Adipocyte (in vitro differentiated cells): ENCODE data around the gene CNPY2.

Experiments used
- DNase-seq: peaks from one replicate; pipeline ENCODE4 v3.0.0-alpha.2; 2015; ENCODE audit warnings: low read depth
- H3K27me3 ChIP-seq: replicated peaks from 2 replicates; pipeline ENCODE4 v1.7.0; 2013; ENCODE audit warnings: mild to moderate bottlenecking, low read length, moderate library complexity; ENCODE audit not compliant: control insufficient read depth, insufficient read depth
- H3K36me3 ChIP-seq: 2 replicates; pipeline ENCODE4 v1.7.0; 2013; ENCODE audit warnings: low read length, mild to moderate bottlenecking, moderate library complexity; ENCODE audit not compliant: control insufficient read depth, insufficient read depth, severe bottlenecking
- H3K4me1 ChIP-seq: 2 replicates; pipeline ENCODE4 v1.7.0; 2013; ENCODE audit warnings: mild to moderate bottlenecking, low read length, moderate library complexity; ENCODE audit not compliant: control insufficient read depth, insufficient read depth
- H3K4me3 ChIP-seq: 2 replicates; pipeline ENCODE4 v1.7.0; 2013; ENCODE audit warnings: mild to moderate bottlenecking, low read length, moderate library complexity
- H3K9ac ChIP-seq: 2 replicates; pipeline ENCODE4 v1.7.0; 2013; ENCODE audit warnings: mild to moderate bottlenecking, low read length, moderate library complexity
- H3K9me3 ChIP-seq: 2 replicates; pipeline ENCODE4 v1.7.0; 2013; ENCODE audit warnings: mild to moderate bottlenecking, low read length, moderate library complexity; ENCODE audit not compliant: control insufficient read depth

CNPY2 gene

DNA sequence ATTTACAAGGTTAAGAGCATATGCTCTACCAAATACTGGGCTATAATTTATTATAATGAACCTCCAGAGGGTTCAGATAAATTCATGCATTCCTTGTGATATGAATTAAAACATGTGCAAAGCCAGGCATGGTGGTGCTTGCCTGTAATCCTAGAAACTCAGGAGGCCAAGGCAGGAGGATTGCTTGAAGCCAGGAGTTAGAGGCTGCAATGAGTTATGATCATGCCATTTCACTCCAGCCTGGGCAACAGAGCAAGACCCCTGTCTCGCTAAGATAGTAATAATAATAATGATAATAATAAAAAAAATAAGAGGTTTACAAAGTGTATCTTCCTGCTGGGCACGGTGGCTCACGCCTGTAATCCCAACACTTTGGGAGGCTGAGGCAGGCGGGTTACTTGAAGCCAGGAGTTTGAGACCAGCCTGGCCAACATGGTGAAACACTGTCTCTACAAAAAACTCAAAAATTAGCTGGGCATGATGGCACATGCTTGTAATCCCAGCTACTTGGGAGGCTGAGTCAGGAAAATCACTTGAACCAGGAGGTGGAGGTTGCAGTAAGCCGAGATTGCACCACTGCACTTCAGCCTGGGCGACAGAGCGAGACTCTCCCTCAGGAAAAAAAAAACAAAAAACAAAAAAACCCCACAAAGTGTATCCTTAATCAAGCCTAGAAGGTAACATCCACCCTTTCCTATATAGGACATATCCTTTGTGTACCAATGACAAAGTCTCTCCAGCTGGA, 8.4 kb downstream of the CNPY2 start:
- Histone ChIP-seq H3K36me3 (peaks cover 62% of the 10 kb centered on the region), H3K9ac (no peak overlapping the region), H3K27me3 (no peaks in the 10 kb centered on the region), H3K4me3 (no peak overlapping the region), H3K9me3 (no peaks in the 10 kb centered on the region), H3K4me1 (no peaks in the 10 kb centered on the region)
- DNase-seq, result no peak

GRCh38 chr12:56304872-56305590, 10.8 kb downstream of the CNPY2 start:
- no peaks in the 10 kb centered on the region for H3K27me3 ChIP-seq
- peaks cover 48% of the 10 kb centered on the region for H3K36me3 ChIP-seq
- DNase-seq, result no peak
- no peaks in the 10 kb centered on the region for H3K9me3 ChIP-seq
- peaks cover 14% of the 10 kb centered on the region for H3K4me1 ChIP-seq
- H3K9ac ChIP-seq, result no peak overlapping the region
- H3K4me3 ChIP-seq, result no peak overlapping the region

DNA sequence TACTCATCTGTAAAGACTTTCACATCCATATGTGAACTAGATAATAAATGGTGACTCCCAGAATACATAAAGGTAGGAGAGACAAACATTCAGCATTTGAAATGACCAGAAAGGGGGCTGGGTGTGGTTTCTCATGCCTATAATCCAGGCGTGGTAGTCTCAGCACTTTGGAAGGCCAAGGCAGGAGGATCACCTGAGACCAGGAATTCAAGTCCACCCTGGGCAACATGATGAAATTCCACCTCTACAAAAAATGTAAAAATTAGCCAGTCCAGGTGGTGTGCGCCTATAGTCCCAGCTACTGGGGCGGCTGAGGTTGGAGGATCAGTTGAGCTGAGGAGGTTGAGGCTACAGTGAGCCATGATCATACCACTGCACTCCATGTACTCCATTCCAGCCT, 11.5 kb downstream of the CNPY2 start:
- Histone ChIP-seq H3K4me3 (no peak overlapping the region), H3K27me3 (no peaks in the 10 kb centered on the region), H3K9me3 (no peaks in the 10 kb centered on the region), H3K4me1 (peaks cover 14% of the 10 kb centered on the region), H3K9ac (no peak overlapping the region), H3K36me3 (peaks cover 43% of the 10 kb centered on the region)
- no peak for DNase-seq

DNA sequence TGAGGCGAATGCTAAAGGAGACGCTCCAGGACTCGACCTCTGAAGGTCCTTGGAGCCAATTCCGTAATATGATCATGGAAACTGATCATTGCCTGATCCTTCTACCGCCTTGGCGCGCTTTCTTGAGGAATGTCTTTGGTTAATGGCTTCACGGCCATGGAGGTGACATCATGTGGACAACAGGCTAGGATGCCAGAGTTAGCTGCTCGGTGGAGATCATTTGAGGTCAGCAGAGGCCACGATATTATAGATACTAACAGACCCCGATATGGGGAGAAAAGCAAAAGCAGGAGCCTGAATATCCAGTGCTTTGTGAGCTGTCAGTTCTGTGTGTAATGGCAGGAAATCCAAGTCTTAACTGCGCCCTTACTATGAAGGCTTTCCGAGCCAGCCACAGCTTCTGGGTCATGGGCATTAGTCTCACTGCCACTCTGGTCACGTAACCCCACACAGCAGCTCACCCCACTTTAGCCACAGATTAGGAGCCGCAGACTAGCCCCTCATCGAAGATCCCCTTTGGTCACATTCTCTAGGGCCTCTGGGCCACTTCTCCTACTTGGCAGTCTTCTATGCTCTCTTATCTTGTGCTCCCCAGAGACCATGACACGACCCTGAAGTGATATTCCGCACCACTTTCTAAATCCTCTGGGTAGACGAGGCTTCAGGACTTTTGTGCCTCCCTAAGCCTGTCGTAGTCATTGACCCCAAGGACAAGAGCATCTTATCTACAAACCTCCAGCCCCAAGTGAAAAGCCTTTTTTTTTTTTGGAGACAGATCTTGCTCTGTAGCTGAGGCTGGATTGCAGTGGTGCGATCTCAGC, 14.9 kb downstream of the CNPY2 start:
- H3K27me3 ChIP-seq, result no peaks in the 10 kb centered on the region
- H3K4me3 ChIP-seq, result peak overlapping the region; percentile 100
- no peak for DNase-seq
- H3K36me3 ChIP-seq, result peaks cover 26% of the 10 kb centered on the region
- H3K9ac ChIP-seq, result peak overlapping the region; percentile 100
- no peaks in the 10 kb centered on the region for H3K9me3 ChIP-seq
- H3K4me1 ChIP-seq, result peaks cover 47% of the 10 kb centered on the region

DNA sequence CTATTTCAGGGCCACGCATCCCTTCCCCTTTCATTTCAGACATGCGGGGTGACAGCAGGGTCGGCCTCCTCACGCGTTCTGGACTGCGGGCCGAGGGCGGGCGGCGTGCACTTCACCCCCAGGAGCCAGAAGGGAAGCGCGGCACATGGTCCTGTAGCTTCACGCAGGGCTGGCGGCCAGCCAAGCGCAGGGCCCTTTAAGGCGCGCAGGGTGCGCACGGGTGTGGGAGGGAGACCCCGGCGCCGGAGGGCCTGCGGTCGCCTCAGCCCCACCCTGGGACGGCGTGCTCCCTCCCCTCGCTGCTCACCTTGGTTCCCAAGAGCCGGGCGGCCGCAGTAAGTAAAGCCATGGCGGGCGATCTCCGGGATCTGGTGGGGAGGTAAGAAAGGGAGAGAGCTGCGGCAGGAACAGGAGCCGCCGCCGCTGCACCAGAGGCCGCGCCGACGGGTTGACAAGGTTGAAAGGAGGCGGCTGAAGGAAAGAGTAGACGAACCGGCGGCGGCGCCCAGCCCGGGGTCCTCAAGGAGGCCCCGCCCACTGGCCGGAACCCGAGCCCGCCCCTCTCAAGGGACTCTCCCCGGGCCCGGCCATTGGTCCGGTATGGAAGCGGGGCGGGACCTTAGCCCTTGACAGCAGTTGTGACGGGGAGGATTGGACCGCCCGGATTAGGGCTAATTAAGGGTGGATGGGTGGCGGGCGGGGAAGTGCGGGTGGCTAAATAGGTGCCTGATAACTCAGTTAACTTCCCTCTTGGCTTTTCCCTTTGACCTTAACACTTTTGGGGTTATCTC, 15.7 kb downstream of the CNPY2 start, which contains the start of gene CS:
CS (minus strand) TSS at position 478 of the 791 bp plus-strand sequence; CDS start at position 349, 129 bp downstream.
- H3K9ac ChIP-seq, result peak within 1 kb of the TSS; percentile 100
- peaks cover 21% of the 10 kb centered on the region for H3K36me3 ChIP-seq
- no peaks in the 10 kb centered on the region for H3K27me3 ChIP-seq
- H3K4me3 ChIP-seq, result peak within 1 kb of the TSS; percentile 100
- DNase-seq, result peak; percentile 100
- no peaks in the 10 kb centered on the region for H3K9me3 ChIP-seq
- peaks cover 48% of the 10 kb centered on the region for H3K4me1 ChIP-seq

GRCh38 chr12:56299308-56299852, 16.4 kb downstream of the CNPY2 start:
- Histone ChIP-seq H3K36me3 (peaks cover 18% of the 10 kb centered on the region), H3K4me3 (peak overlapping the region; percentile 100), H3K9me3 (no peaks in the 10 kb centered on the region), H3K27me3 (no peaks in the 10 kb centered on the region), H3K9ac (peak overlapping the region; percentile 100), H3K4me1 (peaks cover 48% of the 10 kb centered on the region)
- no peak for DNase-seq

DNA sequence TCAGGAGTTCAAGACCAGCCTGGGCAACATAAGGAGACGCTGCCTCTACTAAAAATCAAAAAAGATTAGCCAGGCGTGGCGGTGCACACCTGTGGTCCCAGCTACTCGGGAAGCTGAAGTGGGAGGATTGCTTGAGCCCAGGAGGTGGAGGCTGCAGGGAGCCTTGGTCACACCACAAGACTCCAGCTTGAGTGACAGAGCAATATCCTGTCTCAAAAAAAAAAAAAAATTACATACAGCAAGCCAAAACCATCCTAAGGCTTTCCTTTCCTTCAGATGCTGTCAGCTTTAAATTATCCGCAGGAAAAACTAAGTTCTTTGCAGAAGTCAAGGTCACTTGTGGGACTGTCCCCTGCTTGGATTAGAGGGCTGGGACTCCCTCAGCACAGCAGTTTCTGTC, 17.0 kb downstream of the CNPY2 start:
- Histone ChIP-seq H3K36me3 (peaks cover 12% of the 10 kb centered on the region), H3K27me3 (no peaks in the 10 kb centered on the region), H3K4me1 (peaks cover 48% of the 10 kb centered on the region), H3K9me3 (no peaks in the 10 kb centered on the region), H3K9ac (peak overlapping the region; percentile 100), H3K4me3 (peak overlapping the region; percentile 100)
- DNase-seq, result no peak

GRCh38 chr12:56297400-56297799, 18.4 kb downstream of the CNPY2 start:
- peak overlapping the region; percentile 100 for H3K9ac ChIP-seq
- DNase-seq, result no peak
- H3K36me3 ChIP-seq, result peaks cover 12% of the 10 kb centered on the region
- no peaks in the 10 kb centered on the region for H3K27me3 ChIP-seq
- H3K4me3 ChIP-seq, result peak overlapping the region; percentile 100
- H3K9me3 ChIP-seq, result no peaks in the 10 kb centered on the region
- H3K4me1 ChIP-seq, result peaks cover 53% of the 10 kb centered on the region

- Histone ChIP-seq H3K9me3 (no peaks in the 10 kb centered on the region), H3K36me3 (peaks cover 13% of the 10 kb centered on the region)
- peak; percentile 40 for DNase-seq
These were observed 19.5 kb downstream of the CNPY2 start for GRCh38 chr12:56296295-56296694.

DNA sequence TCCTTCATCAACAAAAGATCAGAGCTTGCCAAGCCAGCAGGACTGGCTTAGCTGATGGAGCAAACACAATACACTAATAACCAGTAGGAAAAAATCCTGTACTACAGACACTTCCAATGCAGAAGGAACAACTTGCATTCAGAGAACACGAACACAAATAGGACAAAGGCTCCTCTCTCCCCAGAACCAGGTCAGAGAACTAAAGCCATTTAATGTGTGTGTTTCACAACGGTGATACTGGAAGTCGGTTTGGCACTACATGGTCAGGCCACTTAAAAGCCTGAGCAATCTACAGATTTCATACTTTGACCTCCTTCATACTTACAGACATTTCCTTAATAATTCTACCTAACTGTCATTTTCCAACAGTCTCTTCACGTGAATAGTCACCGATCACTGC, 22.0 kb downstream of the CNPY2 start:
- no peaks in the 10 kb centered on the region for H3K27me3 ChIP-seq
- H3K4me3 ChIP-seq, result no peak overlapping the region
- peaks cover 30% of the 10 kb centered on the region for H3K36me3 ChIP-seq
- peaks cover 48% of the 10 kb centered on the region for H3K4me1 ChIP-seq
- no peaks in the 10 kb centered on the region for H3K9me3 ChIP-seq
- peak overlapping the region; percentile 62 for H3K9ac ChIP-seq
- no peak for DNase-seq

More at GRCh38 chr12:56296295-56296694, 19.5 kb downstream of the CNPY2 start:
- Histone ChIP-seq H3K4me1 (peaks cover 55% of the 10 kb centered on the region), H3K9ac (peak overlapping the region; percentile 66), H3K4me3 (peak overlapping the region; percentile 100), H3K27me3 (no peaks in the 10 kb centered on the region)
